Tibial nerve (tissue), 3 donors: ENCODE data around the gene EIF4H.

Experiments
- CTCF ChIP-seq, 5 experiments: fragments of 200-600 bp in 3 of 5; fragments of 450-650 bp in 2 of 5; sonication (generic) in 3 of 5; IDR thresholded peaks; one replicate each; pipeline ENCODE4 v1.5.1; 2016 to 2019; ENCODE audit warnings: antibody characterized with exemption in 5 of 5, mild to moderate bottlenecking in 3 of 5, moderate library complexity in 2 of 5
- POLR2A ChIP-seq, 2 donors: fragments of 450-650 bp; IDR thresholded peaks; one replicate each; pipeline ENCODE4 v1.6.1; 2017; ENCODE audit warnings: antibody characterized with exemption in 2 of 2, mild to moderate bottlenecking in 2 of 2, moderate library complexity in 2 of 2

- TF ChIP-seq POLR2A (IDR thresholded peaks at IDR 0.05) (no peak), CTCF (IDR thresholded peaks at IDR 0.05) (no peak)
These were observed 43.5 kb downstream of the EIF4H start for GRCh38 chr7:74217455-74218342.
